ENCODE results near the gene GNB3. TPM values are rescaled to one million over a fixed set of nuclear protein-coding genes. Genes with fewer than 3 reads are reported as not detected.
"Not testable (repeated sequence)": the region's sequence is repeated elsewhere in the genome, so short reads cannot be mapped to it uniquely, and the experiment has no call there.

The GNB3 gene
- polyA plus RNA-seq, 1 experiment, result 5.3 TPM

GRCh38 chr12:6871052-6871957 is 30.6 kb downstream of the GNB3 start:
- Histone ChIP-seq H3K4me3 (ENCODE audit: low read depth, low read length) (peak overlapping the region; percentile 65; the same call in 1 of the 2 replicates), H3K36me3 (ENCODE audit: control insufficient read depth, insufficient read depth, low read length) (peaks cover 26% of the 10 kb centered on the region), H3K27me3 (ENCODE audit: control insufficient read depth, insufficient read depth, low read length) (no peaks in the 10 kb centered on the region)
- TF ChIP-seq CTCF (IDR thresholded peaks at IDR 0.05; ENCODE audit: insufficient read depth, low read depth, low read length), result no peak
- no peak for DNase-seq (ENCODE audit: low read depth)
- POLR2A ChIA-PET, result interaction anchor here (1.1 to 3.7 kb wide), 2 partner anchors 19 to 20 kb away, joined by 5 to 19 read pairs; partner anchors contain the start of genes CDCA3 and USP5
- CTCF ChIA-PET, result interaction anchor here (0.5 to 9.7 kb wide), 20 partner anchors 11 to 1788 kb away, joined by 3 to 112 read pairs (median 8); partner anchors contain the start of genes C12orf57, CDCA3, ENO2 and GNB3

- peak; percentile 99 for TF ChIP-seq CTCF (IDR thresholded peaks at IDR 0.05; ENCODE audit: insufficient read depth, low read depth, low read length)
- ChIA-PET CTCF (interaction anchor here (0.6 to 9.7 kb wide), 42 partner anchors 9 to 644 kb away, joined by 3 to 112 read pairs (median 4); partner anchors contain the start of genes C12orf57, CDCA3, ENO2 and GNB3), POLR2A (interaction anchor here (0.7 to 3.7 kb wide), 6 partner anchors 19 to 66 kb away, joined by 4 to 19 read pairs (median 6); partner anchors contain the start of genes CDCA3 and USP5)
- H3K4me3 ChIP-seq (ENCODE audit: low read depth, low read length), result peak overlapping the region; percentile 65
- no peak for DNase-seq (ENCODE audit: low read depth)
- H3K36me3 ChIP-seq (ENCODE audit: control insufficient read depth, insufficient read depth, low read length), result peaks cover 26% of the 10 kb centered on the region
- H3K27me3 ChIP-seq (ENCODE audit: control insufficient read depth, insufficient read depth, low read length), result no peaks in the 10 kb centered on the region
These were observed 31.6 kb downstream of the GNB3 start for GRCh38 chr12:6872073-6873048.

- TF ChIP-seq CTCF (IDR thresholded peaks at IDR 0.05; ENCODE audit: insufficient read depth, low read depth, low read length), result no peak
- no peak for DNase-seq (ENCODE audit: low read depth)
- ChIA-PET POLR2A (interaction anchor here (0.7 to 3.7 kb wide), 5 partner anchors 18 to 65 kb away, joined by 4 to 19 read pairs (median 7); partner anchors contain the start of genes CDCA3 and USP5), CTCF (interaction anchor here (0.6 to 9.7 kb wide), 37 partner anchors 10 to 645 kb away, joined by 3 to 112 read pairs (median 4); partner anchors contain the start of genes C12orf57, CDCA3, ENO2 and GNB3)
- no peaks in the 10 kb centered on the region for H3K27me3 ChIP-seq (ENCODE audit: control insufficient read depth, insufficient read depth, low read length)
- H3K4me3 ChIP-seq (ENCODE audit: low read depth, low read length), result peak within 1 kb of the TSS; percentile 65
- peaks cover 26% of the 10 kb centered on the region for H3K36me3 ChIP-seq (ENCODE audit: control insufficient read depth, insufficient read depth, low read length)
These were observed 32.6 kb downstream of the GNB3 start, which contains the start of gene SPSB2 for GRCh38 chr12:6873094-6874014. Gene SPSB2, minus strand, starts transcription at chr12:6873303. Its CDS starts 402 bp downstream, at chr12:6872901.

GRCh38 chr12:6874015-6874368 is 33.3 kb downstream of the GNB3 start:
- POLR2A ChIA-PET; DNase-seq (ENCODE audit: low read depth); H3K27me3 ChIP-seq (ENCODE audit: control insufficient read depth, insufficient read depth, low read length): not testable (repeated sequence)
- Histone ChIP-seq H3K4me3 (ENCODE audit: low read depth, low read length) (peak overlapping the region; percentile 65), H3K36me3 (ENCODE audit: control insufficient read depth, insufficient read depth, low read length) (peaks cover 25% of the 10 kb centered on the region)
- CTCF ChIA-PET, result interaction anchor here (1.8 to 3.4 kb wide), 4 partner anchors 9 to 51 kb away, joined by 4 to 43 read pairs (median 42); partner anchors contain the start of gene P3H3

- H3K4me3 ChIP-seq (ENCODE audit: low read depth, low read length); DNase-seq (ENCODE audit: low read depth); POLR2A ChIA-PET; H3K27me3 ChIP-seq (ENCODE audit: control insufficient read depth, insufficient read depth, low read length); H3K36me3 ChIP-seq (ENCODE audit: control insufficient read depth, insufficient read depth, low read length): not testable (repeated sequence)
- CTCF ChIA-PET, result interaction anchor here (0.8 to 6.1 kb wide), 2 partner anchors 7 to 12 kb away, joined by 4 to 41 read pairs; partner anchors contain the start of gene SPSB2
These were observed 39.1 kb downstream of the GNB3 start for GRCh38 chr12:6879824-6880223.
